Glomerular visceral epithelial cell (primary cell): ENCODE data around the gene OPALIN.

Experiments used
- DNase-seq: peaks from one replicate; pipeline ENCODE4 v3.0.0-alpha.2; 2016; ENCODE audit errors: extremely low spot score

OPALIN gene

GRCh38 chr10:96374004-96374403 lies 15.2 kb upstream of the OPALIN start:
- DNase-seq = no peak

- DNase-seq = no peak
These were observed 12.6 kb upstream of the OPALIN start for GRCh38 chr10:96371356-96371755.

- DNase-seq = peak; percentile 59
These were observed 11.9 kb upstream of the OPALIN start for GRCh38 chr10:96370584-96371157.

- no peak for DNase-seq
These were observed 11.2 kb upstream of the OPALIN start for GRCh38 chr10:96369890-96370583.

GRCh38 chr10:96368971-96369370 lies 10.2 kb upstream of the OPALIN start:
- no peak for DNase-seq

GRCh38 chr10:96367470-96367869 lies 8.7 kb upstream of the OPALIN start:
- no peak for DNase-seq

GRCh38 chr10:96366508-96366907 lies 7.7 kb upstream of the OPALIN start:
- no peak for DNase-seq

GRCh38 chr10:96365571-96365970 lies 6.8 kb upstream of the OPALIN start:
- no peak for DNase-seq

- DNase-seq = no peak
These were observed 2.0 kb upstream of the OPALIN start for GRCh38 chr10:96360766-96361165.

- DNase-seq = no peak
These were observed 1.5 kb upstream of the OPALIN start for GRCh38 chr10:96360331-96360730.

- DNase-seq = no peak
These were observed 814 bp upstream of the OPALIN start for GRCh38 chr10:96359616-96360015.

- DNase-seq = no peak
These were observed 1.7 kb downstream of the OPALIN start for GRCh38 chr10:96357038-96357620.

GRCh38 chr10:96352582-96352981 lies 6.2 kb downstream of the OPALIN start:
- DNase-seq = no peak

GRCh38 chr10:96352027-96352426 lies 6.8 kb downstream of the OPALIN start:
- no peak for DNase-seq

GRCh38 chr10:96346295-96346694 lies 12.5 kb downstream of the OPALIN start:
- no peak for DNase-seq

- DNase-seq = no peak
These were observed 13.6 kb downstream of the OPALIN start for GRCh38 chr10:96345222-96345621.

GRCh38 chr10:96344178-96344577 lies 14.6 kb downstream of the OPALIN start:
- no peak for DNase-seq

- no peak for DNase-seq
These were observed 16.4 kb downstream of the OPALIN start for GRCh38 chr10:96342402-96342801.

- DNase-seq = no peak
These were observed 17.3 kb downstream of the OPALIN start for GRCh38 chr10:96341219-96342182.

- DNase-seq = peak; percentile 58
These were observed 18.6 kb downstream of the OPALIN start for GRCh38 chr10:96339956-96340904.

GRCh38 chr10:96339383-96339782 lies 19.4 kb downstream of the OPALIN start:
- no peak for DNase-seq
